ENCODE results near the gene SGCD.

Gene SGCD

DNA sequence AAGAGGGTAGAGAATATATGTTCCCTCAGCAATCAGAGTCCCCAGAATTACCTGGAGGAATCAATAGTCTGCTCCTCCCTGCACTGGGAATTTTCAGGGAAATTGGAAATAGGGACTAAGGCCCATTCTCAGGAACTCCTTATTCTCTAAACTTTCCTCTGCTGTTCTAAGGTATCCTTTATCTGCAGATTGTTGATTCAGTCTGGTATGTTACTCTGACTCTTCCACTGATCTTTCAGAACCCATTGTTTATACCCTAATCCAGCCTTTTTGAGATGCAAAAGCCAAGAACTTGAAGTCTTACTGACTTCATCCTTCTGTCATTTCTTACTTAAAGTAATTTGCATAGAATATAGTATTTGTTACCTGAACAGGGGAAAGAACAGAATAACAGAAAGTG is 379.7 kb downstream of the SGCD start:
- DNase-seq (ENCODE audit: low read depth, low spot score) = no peak
- in situ Hi-C loops (cut with HindIII; ENCODE audit: low sequenced_read_pairs) = no loop called here
- no peak overlapping the region for H3K4me3 ChIP-seq (ENCODE audit: low read depth, low read length)
- TF ChIP-seq CTCF (IDR thresholded peaks at IDR 0.05; ENCODE audit: low read depth, low read length) = no peak

- H3K4me3 ChIP-seq (ENCODE audit: low read depth, low read length) = no peak overlapping the region
- DNase-seq (ENCODE audit: low read depth, low spot score) = no peak
- no peak for TF ChIP-seq CTCF (IDR thresholded peaks at IDR 0.05; ENCODE audit: low read depth, low read length)
- in situ Hi-C loops (cut with HindIII; ENCODE audit: low sequenced_read_pairs) = no loop called here
These were observed 380.8 kb downstream of the SGCD start for GRCh38 chr5:156707750-156708149.

- H3K4me3 ChIP-seq (ENCODE audit: low read depth, low read length) = no peak overlapping the region
- in situ Hi-C loops (cut with HindIII; ENCODE audit: low sequenced_read_pairs) = no loop called here
- no peak for TF ChIP-seq CTCF (IDR thresholded peaks at IDR 0.05; ENCODE audit: low read depth, low read length)
- DNase-seq (ENCODE audit: low read depth, low spot score) = no peak
These were observed 388.3 kb downstream of the SGCD start for GRCh38 chr5:156715287-156715686.

DNA sequence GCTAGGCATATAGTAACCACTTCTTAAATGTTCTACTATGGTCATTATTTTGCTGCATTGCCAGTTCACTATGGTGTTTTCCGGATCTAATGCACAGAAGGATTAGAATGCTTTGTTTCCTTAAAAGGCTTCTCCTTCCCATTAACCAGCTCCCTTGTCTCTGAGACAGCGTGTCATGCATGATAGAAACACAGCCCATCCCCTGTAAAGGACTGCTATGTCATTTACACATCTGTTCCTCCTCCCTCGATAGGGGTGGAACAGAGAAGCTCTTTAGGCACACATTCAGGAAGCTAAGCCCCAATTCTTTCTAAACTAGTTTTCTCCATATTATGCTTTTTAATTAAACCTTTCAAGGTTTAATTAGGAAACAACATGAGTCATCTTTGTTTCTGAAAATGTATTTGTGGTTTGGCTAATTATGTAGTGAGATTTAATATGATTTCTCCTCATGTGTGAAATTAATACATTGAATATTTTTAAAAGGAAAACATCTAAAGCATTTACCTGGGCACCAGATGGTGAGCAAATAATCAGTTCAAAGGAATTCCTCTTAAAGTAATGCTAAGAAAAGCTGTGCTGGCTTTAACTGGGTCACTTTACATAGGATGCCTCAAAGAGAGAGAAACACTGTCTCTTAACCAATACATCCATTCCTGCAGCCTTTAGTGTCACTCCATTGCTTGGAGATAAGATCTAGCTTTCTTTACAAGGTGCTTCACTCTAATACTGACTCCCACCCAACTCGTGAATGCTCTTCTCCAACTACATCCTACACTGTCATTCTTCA is 389.8 kb downstream of the SGCD start:
- in situ Hi-C loops (cut with HindIII; ENCODE audit: low sequenced_read_pairs) = no loop called here
- TF ChIP-seq CTCF (IDR thresholded peaks at IDR 0.05; ENCODE audit: low read depth, low read length) = no peak
- no peak overlapping the region for H3K4me3 ChIP-seq (ENCODE audit: low read depth, low read length)
- DNase-seq (ENCODE audit: low read depth, low spot score) = no peak

- no peak for DNase-seq (ENCODE audit: low read depth, low spot score)
- H3K4me3 ChIP-seq (ENCODE audit: low read depth, low read length) = no peak overlapping the region
- in situ Hi-C loops (cut with HindIII; ENCODE audit: low sequenced_read_pairs) = no loop called here
- no peak for TF ChIP-seq CTCF (IDR thresholded peaks at IDR 0.05; ENCODE audit: low read depth, low read length)
These were observed 392.0 kb downstream of the SGCD start for GRCh38 chr5:156718985-156719384.

DNA sequence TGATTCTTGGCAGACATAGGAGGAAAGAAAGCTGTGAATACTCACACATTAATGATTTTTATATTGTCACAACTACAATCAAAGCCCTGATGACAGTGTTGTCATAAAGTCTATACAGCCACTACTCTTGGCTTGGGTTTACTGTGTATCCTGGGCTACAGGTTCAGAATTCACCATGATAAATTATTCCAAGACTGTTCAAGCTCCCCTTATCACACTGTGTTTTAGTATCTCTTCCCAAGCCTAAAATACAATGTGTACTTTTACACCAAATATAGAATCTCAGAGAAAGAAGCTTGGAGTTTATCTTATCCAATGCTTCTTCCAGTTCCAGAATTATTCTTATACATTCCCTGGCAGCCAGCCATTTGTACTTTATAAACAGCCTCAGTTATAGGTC is 395.4 kb downstream of the SGCD start:
- TF ChIP-seq CTCF (IDR thresholded peaks at IDR 0.05; ENCODE audit: low read depth, low read length) = no peak
- no peak overlapping the region for H3K4me3 ChIP-seq (ENCODE audit: low read depth, low read length)
- in situ Hi-C loops (cut with HindIII; ENCODE audit: low sequenced_read_pairs) = no loop called here
- no peak for DNase-seq (ENCODE audit: low read depth, low spot score)

Measured in astrocyte of the spinal cord (primary cell).